Sciatic nerve (tissue), 2 donors: Measurements from ENCODE around the gene GABBR2. TPM values are rescaled to one million over a fixed set of nuclear protein-coding genes. Genes with fewer than 3 reads are reported as not detected.

Experiments used
- ATAC-seq: fragments of 200-7000 bp; cut with Tn5 transposase; one replicate; pipeline ENCODE4 v1.9.1; 2020; ENCODE audit warnings: mild to moderate bottlenecking, moderate library complexity
- DNase-seq: peaks from one replicate; pipeline ENCODE4 v3.0.0-alpha.2; 2020; ENCODE audit warnings: low spot score
- intact Hi-C: fragments of 100-400 bp; cut with DNase I; formaldehyde crosslinking; loops from one replicate; pipeline ENCODE4 v1.14.2; 2022
- total RNA-seq: library from RNA; stranded (reverse); fragmentation: NEBNext Ultra II Directional; extraction: Animal tissue kit (Norgen Biotek cat#: 25700); gene quantifications from one replicate; pipeline ENCODE4 v1.2.1, GENCODE V29; 2021
- donor health status: DM: no; HTN: no; CAD: no.
- donor health status: DM: no; HTN: no; CAD: no.

Gene GABBR2
- total RNA-seq, 1 donor from 2014 or later: 0.49 TPM

- no peak for DNase-seq
- intact Hi-C loops: no loop called here
Measured at GRCh38 chr9:98577446-98577845, 131.3 kb downstream of the GABBR2 start.

GRCh38 chr9:98576859-98577258 lies 131.9 kb downstream of the GABBR2 start:
- ATAC-seq (no peak), DNase-seq (no peak)
- intact Hi-C loops: no loop called here

More at GRCh38 chr9:98577446-98577845, 131.3 kb downstream of the GABBR2 start:
- ATAC-seq: no peak

- DNase-seq: no peak
- intact Hi-C loops: no loop called here
- no peak for ATAC-seq
Measured at GRCh38 chr9:98576354-98576753, 132.4 kb downstream of the GABBR2 start.

- no peak for ATAC-seq
- DNase-seq: no peak
- intact Hi-C loops: no loop called here
Measured at GRCh38 chr9:98575379-98576346, 133.1 kb downstream of the GABBR2 start.

GRCh38 chr9:98573749-98574278 lies 134.9 kb downstream of the GABBR2 start:
- ATAC-seq (no peak), DNase-seq (no peak)
- intact Hi-C loops: no loop called here

GRCh38 chr9:98572796-98573195 lies 135.9 kb downstream of the GABBR2 start:
- intact Hi-C loops: no loop called here
- DNase-seq: no peak
- no peak for ATAC-seq

GRCh38 chr9:98572054-98572627 lies 136.6 kb downstream of the GABBR2 start:
- ATAC-seq (no peak), DNase-seq (no peak)
- intact Hi-C loops: no loop called here

- ATAC-seq: no peak
- intact Hi-C loops: no loop called here
- DNase-seq: no peak
Measured at GRCh38 chr9:98571643-98572042, 137.1 kb downstream of the GABBR2 start.

- DNase-seq: no peak
- ATAC-seq: no peak
- intact Hi-C loops: no loop called here
Measured at GRCh38 chr9:98570663-98571440, 137.9 kb downstream of the GABBR2 start.

- intact Hi-C loops: no loop called here
- DNase-seq: no peak
- ATAC-seq: no peak
Measured at GRCh38 chr9:98570055-98570454, 138.7 kb downstream of the GABBR2 start.

GRCh38 chr9:98569491-98569890 lies 139.2 kb downstream of the GABBR2 start:
- no peak for DNase-seq
- intact Hi-C loops: no loop called here
- no peak for ATAC-seq

- intact Hi-C loops: no loop called here
- ATAC-seq (no peak), DNase-seq (no peak)
Measured at GRCh38 chr9:98568909-98569469, 139.7 kb downstream of the GABBR2 start.

GRCh38 chr9:98568234-98568908 lies 140.4 kb downstream of the GABBR2 start:
- intact Hi-C loops: no loop called here
- DNase-seq (no peak), ATAC-seq (no peak)

- intact Hi-C loops: no loop called here
- no peak for ATAC-seq
- no peak for DNase-seq
Measured at GRCh38 chr9:98567540-98568233, 141.0 kb downstream of the GABBR2 start.

GRCh38 chr9:98565152-98566135 lies 143.3 kb downstream of the GABBR2 start:
- intact Hi-C loops: no loop called here
- DNase-seq (no peak), ATAC-seq (no peak)

GRCh38 chr9:98564714-98565113 lies 144.0 kb downstream of the GABBR2 start:
- DNase-seq: no peak
- ATAC-seq: no peak
- intact Hi-C loops: no loop called here

GRCh38 chr9:98563988-98564387 lies 144.7 kb downstream of the GABBR2 start:
- DNase-seq: no peak
- intact Hi-C loops: no loop called here
- ATAC-seq: no peak
